OCI-LY7 (cell line): ENCODE results near the gene C8A. TPM values are rescaled to one million over a fixed set of nuclear protein-coding genes. Genes with fewer than 3 reads are reported as not detected.

Experiments
- BruUV-seq: library from RNA; stranded (reverse); fragments of 400-500 nt; replicated peaks from 2 replicates; lab custom pipeline; 2021; lab: Mats Ljungman, UMichigan
- CTCF ChIA-PET: fragments of 300-600 bp; sonication (Branson Sonifier 250); formaldehyde crosslinking; loops from one replicate; lab custom pipeline; 2022; ENCODE audit warnings: antibody characterized with exemption; ENCODE audit not compliant: unreplicated experiment; lab: Charles Lee
- POLR2A ChIA-PET: fragments of 300-600 bp; sonication (Branson Sonifier 250); formaldehyde crosslinking; loops from one replicate; lab custom pipeline; 2022; ENCODE audit warnings: antibody characterized with exemption; lab: Charles Lee
- DNase-seq: peaks from one replicate; pipeline ENCODE4 v3.0.0-alpha.2; 2015; ENCODE audit warnings: low spot score
- H2AFZ ChIP-seq: fragments of 200-600 bp; sonication (generic), shearing (Covaris generic); 2 replicates; pipeline ENCODE4 v1.6.1; 2014; ENCODE audit warnings: mild to moderate bottlenecking, antibody characterized with exemption, low read length, moderate library complexity
- H3K27ac ChIP-seq: fragments of 200-600 bp; sonication (generic); 2 replicates; pipeline ENCODE4 v1.5.1; 2014; ENCODE audit warnings: mixed run types, low read depth, mild to moderate bottlenecking, moderate library complexity, low read length, inconsistent platforms; ENCODE audit not compliant: poor library complexity, severe bottlenecking
- H3K36me3 ChIP-seq: fragments of 200-600 bp; sonication (generic); 2 replicates; pipeline ENCODE4 v1.6.1; 2014; ENCODE audit warnings: mild to moderate bottlenecking, antibody characterized with exemption, low read length, moderate library complexity, mixed read lengths; ENCODE audit not compliant: insufficient read depth
- H3K4me1 ChIP-seq: fragments of 200-600 bp; sonication (generic); 2 replicates; pipeline ENCODE4 v1.5.1; 2014; ENCODE audit warnings: mild to moderate bottlenecking, low read length; ENCODE audit not compliant: insufficient read depth, poor library complexity, severe bottlenecking
- H3K4me2 ChIP-seq: fragments of 200-600 bp; sonication (generic); 2 replicates; pipeline ENCODE4 v1.6.1; 2014; ENCODE audit warnings: mild to moderate bottlenecking, low read length
- H3K4me3 ChIP-seq: fragments of 200-600 bp; sonication (generic); 2 replicates; pipeline ENCODE4 v1.5.1; 2014; ENCODE audit warnings: mild to moderate bottlenecking, low read depth, low read length; ENCODE audit not compliant: poor library complexity, severe bottlenecking
- H3K79me2 ChIP-seq: fragments of 200-600 bp; sonication (generic); 2 replicates; pipeline ENCODE4 v1.6.1; 2016; ENCODE audit warnings: low read depth, mild to moderate bottlenecking, low read length, moderate library complexity, mixed read lengths; ENCODE audit not compliant: insufficient read depth
- H3K9me2 ChIP-seq: fragments of 200-600 bp; sonication (generic); 2 replicates; pipeline ENCODE4 v1.6.1; 2016; ENCODE audit warnings: mild to moderate bottlenecking, low read length, mixed read lengths; ENCODE audit not compliant: insufficient read depth
- H3K9me3 ChIP-seq: fragments of 200-600 bp; sonication (generic); 2 replicates; pipeline ENCODE4 v1.6.1; 2014; ENCODE audit warnings: mild to moderate bottlenecking, mixed run types, low read length, mixed read lengths
- H4K20me1 ChIP-seq: fragments of 200-600 bp; sonication (generic); 2 replicates; pipeline ENCODE4 v1.6.1; 2014; ENCODE audit warnings: mild to moderate bottlenecking, antibody characterized with exemption, low read length, moderate library complexity, mixed read lengths; ENCODE audit not compliant: insufficient read depth
- EZH2phosphoT487 ChIP-seq: fragments of 200-600 bp; sonication (generic); IDR thresholded peaks from 2 replicates; pipeline ENCODE4 v1.6.1; 2018; ENCODE audit warnings: low read depth, borderline replicate concordance, mild to moderate bottlenecking, mixed run types, antibody characterized with exemption, low read length, moderate library complexity, mixed read lengths
- intact Hi-C: fragments of 100-400 bp; cut with micrococcal nuclease; formaldehyde crosslinking; loops from one replicate; pipeline ENCODE4 v1.10.0; 2022; ENCODE audit not compliant: unreplicated experiment
- total RNA-seq, 2 experiments: library from RNA; depleted of rRNA in 1 of 2; stranded (reverse); fragments of >200 nt in 1 of 2; shearing (Covaris generic) in 1 of 2; gene quantifications; 2 replicates each; pipeline ENCODE4 v1.2.3, GENCODE V29; 2014 to 2022
- TF ChIP-seq, protein P1 (sequence below): fragments of 200-600 bp; sonication (generic); conservative IDR thresholded peaks from 2 replicates; pipeline ENCODE4 v1.5.1; 2014; ENCODE audit warnings: mild to moderate bottlenecking, antibody characterized with exemption, low read length, moderate library complexity, mixed read lengths

The C8A gene
- total RNA-seq, 2 experiments from 2014 or later, result not detected

DNA sequence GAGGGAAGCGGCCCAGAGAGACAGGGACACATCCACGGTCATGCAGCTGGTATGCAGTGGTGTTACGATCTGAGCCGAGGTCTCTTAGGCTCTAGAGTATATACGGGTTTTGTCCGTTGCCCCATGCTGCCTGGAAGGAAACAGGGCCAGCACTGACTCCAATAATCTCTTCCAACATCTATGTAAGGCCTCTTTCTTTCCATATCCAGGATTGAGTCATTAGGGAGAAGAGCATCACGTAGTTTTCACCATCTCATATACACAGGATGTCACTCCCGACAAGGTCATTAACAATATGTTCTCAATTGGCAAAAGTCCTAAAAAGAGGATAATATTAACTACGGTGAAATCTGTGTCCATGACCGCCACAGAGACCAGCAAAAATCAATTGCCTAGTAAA lies 106.8 kb downstream of the C8A start:
- POLR2A ChIA-PET, result no interaction called here
- no peak overlapping the region for H3K4me3 ChIP-seq
- no peaks in the 10 kb centered on the region for H3K79me2 ChIP-seq
- TF ChIP-seq, protein P1, sequence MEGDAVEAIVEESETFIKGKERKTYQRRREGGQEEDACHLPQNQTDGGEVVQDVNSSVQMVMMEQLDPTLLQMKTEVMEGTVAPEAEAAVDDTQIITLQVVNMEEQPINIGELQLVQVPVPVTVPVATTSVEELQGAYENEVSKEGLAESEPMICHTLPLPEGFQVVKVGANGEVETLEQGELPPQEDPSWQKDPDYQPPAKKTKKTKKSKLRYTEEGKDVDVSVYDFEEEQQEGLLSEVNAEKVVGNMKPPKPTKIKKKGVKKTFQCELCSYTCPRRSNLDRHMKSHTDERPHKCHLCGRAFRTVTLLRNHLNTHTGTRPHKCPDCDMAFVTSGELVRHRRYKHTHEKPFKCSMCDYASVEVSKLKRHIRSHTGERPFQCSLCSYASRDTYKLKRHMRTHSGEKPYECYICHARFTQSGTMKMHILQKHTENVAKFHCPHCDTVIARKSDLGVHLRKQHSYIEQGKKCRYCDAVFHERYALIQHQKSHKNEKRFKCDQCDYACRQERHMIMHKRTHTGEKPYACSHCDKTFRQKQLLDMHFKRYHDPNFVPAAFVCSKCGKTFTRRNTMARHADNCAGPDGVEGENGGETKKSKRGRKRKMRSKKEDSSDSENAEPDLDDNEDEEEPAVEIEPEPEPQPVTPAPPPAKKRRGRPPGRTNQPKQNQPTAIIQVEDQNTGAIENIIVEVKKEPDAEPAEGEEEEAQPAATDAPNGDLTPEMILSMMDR, result no peak
- TF ChIP-seq EZH2phosphoT487, result no peak
- H3K9me3 ChIP-seq, result no peaks in the 10 kb centered on the region
- no peaks in the 10 kb centered on the region for H3K4me1 ChIP-seq
- H3K9me2 ChIP-seq, result no peaks in the 10 kb centered on the region
- no peaks in the 10 kb centered on the region for H4K20me1 ChIP-seq
- no peak overlapping the region for H2AFZ ChIP-seq
- no peak overlapping the region for H3K4me2 ChIP-seq
- no peak for DNase-seq
- CTCF ChIA-PET, result no interaction called here
- H3K36me3 ChIP-seq, result no peaks in the 10 kb centered on the region
- intact Hi-C loops, result no loop called here
- BruUV-seq, result no TSS peak
- no peak overlapping the region for H3K27ac ChIP-seq

GRCh38 chr1:56963667-56964066 lies 109.1 kb downstream of the C8A start:
- Histone ChIP-seq H3K27ac (no peak overlapping the region), H3K4me2 (no peak overlapping the region), H3K4me3 (no peak overlapping the region), H3K9me3 (no peaks in the 10 kb centered on the region), H2AFZ (no peak overlapping the region), H3K9me2 (no peaks in the 10 kb centered on the region), H3K4me1 (no peaks in the 10 kb centered on the region), H3K79me2 (no peaks in the 10 kb centered on the region), H4K20me1 (no peaks in the 10 kb centered on the region), H3K36me3 (no peaks in the 10 kb centered on the region)
- DNase-seq, result no peak
- BruUV-seq, result no TSS peak
- TF ChIP-seq, protein P1, result no peak
- TF ChIP-seq EZH2phosphoT487, result no peak
- intact Hi-C loops, result no loop called here
- CTCF ChIA-PET, result no interaction called here
- POLR2A ChIA-PET, result interaction anchor here (0.6 kb wide), 1 partner anchor 392 kb away, joined by 4 read pairs; no protein-coding TSS in a partner anchor

DNA sequence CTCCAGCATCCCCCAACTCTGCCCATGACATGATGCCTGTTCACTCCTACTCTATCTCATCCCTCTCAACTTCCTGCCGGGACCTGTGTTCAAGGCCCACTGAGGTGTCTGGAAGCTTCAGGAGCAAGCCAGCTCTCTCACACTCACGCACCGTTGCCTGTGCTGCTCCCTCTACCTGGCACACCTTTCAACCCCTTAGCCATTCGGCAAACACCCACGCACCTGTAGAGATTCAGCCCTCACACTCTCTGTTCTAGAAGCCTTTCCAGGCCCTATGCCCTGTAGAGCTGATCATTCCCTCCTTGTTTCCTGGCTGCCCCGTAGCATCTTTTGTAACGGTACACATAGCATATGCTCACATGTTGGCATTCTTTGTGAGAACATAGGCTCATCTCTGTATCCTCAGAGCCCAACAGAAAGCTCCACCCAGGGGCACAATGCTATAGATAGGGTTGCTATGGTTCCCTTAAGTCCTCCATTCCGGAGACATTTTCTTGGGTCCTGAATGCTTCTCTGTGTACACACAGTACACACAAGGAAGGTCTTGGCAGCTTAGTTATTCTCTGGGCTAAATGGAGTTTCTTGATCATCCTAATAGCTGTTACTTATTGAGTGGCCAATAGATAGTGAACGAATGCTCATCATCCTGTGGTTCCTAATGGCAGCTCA lies 109.9 kb downstream of the C8A start:
- POLR2A ChIA-PET, result no interaction called here

More for the DNA sequence above, 109.9 kb downstream of the C8A start:
- Histone ChIP-seq H2AFZ (no peak overlapping the region), H3K9me3 (no peaks in the 10 kb centered on the region), H3K4me3 (no peak overlapping the region), H3K4me1 (no peaks in the 10 kb centered on the region), H3K79me2 (no peaks in the 10 kb centered on the region), H3K36me3 (no peaks in the 10 kb centered on the region), H3K4me2 (no peak overlapping the region), H3K9me2 (no peaks in the 10 kb centered on the region), H4K20me1 (no peaks in the 10 kb centered on the region), H3K27ac (no peak overlapping the region)
- no peak for DNase-seq
- CTCF ChIA-PET, result no interaction called here
- no TSS peak for BruUV-seq
- intact Hi-C loops, result no loop called here
- TF ChIP-seq EZH2phosphoT487, result no peak
- TF ChIP-seq, protein P1, result no peak
